NOMO-1 (cell line): ENCODE data around the gene ACSM6.

Experiments used
- DNase-seq, 2 experiments: peaks; one replicate each; lab custom pipeline; 2025; ENCODE audit not compliant: unreplicated experiment in 2 of 2; lab: John Stamatoyannopoulos, UW

Gene ACSM6

DNA sequence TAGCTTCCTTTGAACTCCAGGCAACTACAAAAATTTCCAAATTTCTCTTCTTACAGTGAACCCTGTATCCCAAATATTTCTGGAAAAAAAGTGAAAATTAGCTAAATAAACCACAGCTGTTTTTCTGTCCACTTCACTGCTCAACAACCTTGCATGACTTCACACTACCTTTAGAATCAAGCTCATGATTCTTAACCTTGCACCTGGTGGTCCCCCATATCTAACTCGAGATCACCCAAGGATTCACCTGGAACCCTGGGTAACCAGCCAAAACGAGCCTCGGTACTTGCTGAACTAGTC lies 49.2 kb downstream of the ACSM6 start:
- DNase-seq: no peak

DNA sequence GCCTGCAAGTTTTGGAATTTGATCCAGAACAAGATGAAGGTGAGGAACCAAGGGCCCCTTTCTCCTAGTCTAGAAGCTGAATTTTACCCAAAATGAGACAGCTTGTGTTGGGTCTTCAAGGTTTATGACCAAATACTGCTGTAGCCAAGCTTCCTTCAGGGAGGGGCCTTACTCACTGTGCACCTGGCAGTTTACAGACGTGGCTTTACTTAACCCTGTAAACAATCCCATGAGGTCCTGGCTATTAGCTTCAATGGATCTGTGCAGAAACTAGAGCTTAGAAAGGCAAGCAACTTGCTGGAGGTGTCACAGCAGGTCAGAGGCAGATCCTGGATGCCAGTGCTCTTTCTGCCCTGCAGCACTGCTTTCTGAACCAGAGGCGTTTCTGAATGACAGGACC lies 50.1 kb downstream of the ACSM6 start:
- no peak for DNase-seq

GRCh38 chr10:95245425-95246055 lies 51.5 kb downstream of the ACSM6 start:
- DNase-seq: no peak

DNA sequence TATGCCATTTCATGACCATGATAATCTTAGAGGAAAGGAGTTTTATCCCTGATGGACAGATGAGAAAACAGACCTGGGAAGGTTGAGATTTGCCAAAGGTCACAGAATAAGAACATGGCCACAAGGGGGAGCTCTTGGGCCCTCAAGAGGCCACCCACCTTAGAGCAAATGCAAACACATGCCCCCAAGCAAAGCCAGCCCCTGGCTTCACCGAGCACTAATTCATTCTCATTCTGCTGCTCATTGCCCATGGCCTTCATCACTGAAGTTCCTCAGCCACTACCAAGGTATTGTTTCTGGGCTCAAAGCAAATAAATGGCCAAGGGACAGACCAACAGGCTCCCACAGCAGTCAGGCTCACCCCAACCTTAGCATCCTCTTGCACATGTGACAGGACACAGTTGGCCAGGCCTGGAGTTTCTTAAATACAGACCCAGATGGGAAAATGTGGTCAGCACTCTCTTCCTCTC lies 52.6 kb downstream of the ACSM6 start:
- peak; percentile 45 to 65 for DNase-seq

DNA sequence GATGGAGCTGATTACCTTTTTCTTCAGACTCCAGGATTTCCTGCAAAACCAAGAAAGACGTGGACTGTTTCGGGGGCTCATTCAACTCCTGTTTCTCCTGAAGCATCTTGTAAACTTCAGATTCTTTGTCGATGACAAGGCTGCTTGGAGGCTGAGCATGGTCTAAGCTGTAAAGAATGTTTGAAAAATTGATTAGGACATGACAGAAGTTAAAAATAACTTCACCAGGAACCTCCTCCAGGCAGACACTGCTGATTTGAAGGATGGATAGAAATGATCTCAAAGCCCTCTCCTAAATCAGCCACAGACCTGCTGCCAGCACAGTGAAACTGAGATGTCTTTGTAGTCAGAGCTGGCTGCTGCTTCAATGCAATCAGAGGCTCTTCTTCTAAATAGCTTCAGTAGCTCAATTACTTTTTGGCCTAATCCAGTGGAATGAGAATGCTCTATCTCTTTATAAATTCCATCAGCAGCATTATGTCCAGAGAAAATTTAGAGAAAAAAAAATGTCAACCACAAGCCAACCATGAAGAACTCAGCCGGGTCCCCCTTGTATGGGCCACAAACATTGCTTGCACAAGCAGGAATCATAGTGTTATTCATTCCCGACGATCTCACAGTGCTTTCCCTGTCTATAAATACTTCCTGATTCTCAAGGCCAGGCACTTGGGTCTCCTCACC lies 53.3 kb downstream of the ACSM6 start:
- no peak for DNase-seq

- DNase-seq: no peak
These were observed 54.0 kb downstream of the ACSM6 start for GRCh38 chr10:95247881-95248583.

- no peak for DNase-seq
These were observed 55.0 kb downstream of the ACSM6 start for GRCh38 chr10:95248989-95249388.

GRCh38 chr10:95249467-95249866 lies 55.4 kb downstream of the ACSM6 start:
- DNase-seq: no peak

GRCh38 chr10:95250856-95251255 lies 56.8 kb downstream of the ACSM6 start:
- no peak for DNase-seq

- no peak for DNase-seq
These were observed 59.0 kb downstream of the ACSM6 start for GRCh38 chr10:95253007-95253406.

- no peak for DNase-seq
These were observed 59.6 kb downstream of the ACSM6 start for GRCh38 chr10:95253686-95254085.

DNA sequence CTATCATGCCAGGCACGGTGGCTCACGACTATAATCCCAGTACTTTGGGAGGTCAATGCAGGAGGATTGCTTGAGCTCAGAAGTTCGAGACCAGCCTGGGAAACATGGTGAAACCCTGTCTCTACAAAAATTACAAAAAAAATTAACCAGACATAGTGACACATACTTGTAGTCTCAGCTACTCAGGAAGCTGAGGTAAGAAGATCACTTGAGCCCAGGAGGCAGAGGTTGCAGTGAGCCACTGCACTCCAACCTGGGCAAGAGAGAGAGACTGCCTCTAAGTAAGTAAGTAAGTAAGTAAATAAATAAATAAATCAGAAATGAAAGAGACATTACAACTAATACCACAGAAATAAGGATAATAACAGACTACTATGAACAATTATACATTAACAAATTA lies 60.6 kb downstream of the ACSM6 start:
- no peak for DNase-seq

- no peak for DNase-seq
These were observed 62.2 kb downstream of the ACSM6 start for GRCh38 chr10:95256268-95256667.

DNA sequence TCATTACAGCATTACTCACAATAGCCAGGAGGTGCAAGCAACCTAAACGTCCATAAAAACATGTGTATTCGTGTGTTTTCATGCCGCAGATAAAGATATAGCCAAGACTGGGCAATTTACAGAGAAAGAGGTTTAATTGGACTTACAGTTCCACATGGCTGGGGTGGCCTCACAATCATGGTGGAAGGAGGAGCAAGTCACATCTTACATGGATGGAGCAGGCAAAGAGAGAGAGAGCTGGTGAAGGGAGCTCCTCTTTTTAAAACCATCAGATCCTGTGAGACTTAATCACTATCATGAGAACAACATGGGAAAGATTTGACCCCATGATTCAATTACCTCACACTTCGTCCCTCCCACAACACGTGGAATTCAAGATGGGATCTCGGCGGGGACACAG lies 63.8 kb downstream of the ACSM6 start:
- DNase-seq: no peak

DNA sequence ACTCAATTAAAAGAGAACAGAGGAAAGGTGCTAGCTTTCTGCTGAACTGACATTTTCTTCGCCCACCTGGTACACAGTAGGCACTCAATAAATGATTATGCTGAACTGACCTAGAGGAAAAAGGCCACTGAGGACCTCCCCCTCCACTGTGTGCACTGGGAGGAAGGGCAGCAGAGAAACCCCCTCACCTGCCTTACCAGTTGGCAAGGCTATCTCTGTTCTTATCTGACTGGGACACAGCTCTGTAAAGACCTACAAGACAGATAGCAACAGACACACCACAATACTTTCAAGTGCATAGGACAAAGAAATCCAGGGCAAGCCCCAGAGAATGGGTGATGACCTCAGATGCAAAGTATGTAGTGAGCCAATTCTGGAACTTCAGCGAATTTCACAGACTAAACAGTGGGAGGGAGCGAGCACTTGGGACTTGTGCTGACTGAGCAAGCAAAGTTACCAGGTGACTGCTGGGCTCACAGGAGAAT lies 66.4 kb downstream of the ACSM6 start:
- DNase-seq: no peak

- no peak for DNase-seq
These were observed 67.0 kb downstream of the ACSM6 start for GRCh38 chr10:95260909-95261552.

GRCh38 chr10:95261926-95262325 lies 67.9 kb downstream of the ACSM6 start:
- DNase-seq: no peak

GRCh38 chr10:95262763-95263518 lies 68.9 kb downstream of the ACSM6 start:
- no peak for DNase-seq

DNA sequence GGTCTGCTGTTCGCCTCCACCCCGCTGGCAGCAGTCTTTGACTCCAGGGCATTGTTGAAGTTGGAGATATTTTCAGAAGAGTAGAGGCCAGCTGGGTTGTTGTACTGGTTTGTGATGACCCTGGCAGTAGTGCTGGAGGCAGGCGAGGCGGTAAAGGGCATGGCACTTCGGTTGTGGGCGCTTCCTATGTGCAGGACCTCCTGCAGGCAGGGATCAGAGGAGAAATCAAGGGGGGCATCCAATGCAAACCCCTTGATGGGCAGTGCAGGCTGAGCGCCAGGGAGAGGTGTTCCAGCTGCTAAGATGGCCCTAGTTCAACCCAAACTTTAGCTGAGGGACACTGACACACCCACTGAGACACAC lies 69.8 kb downstream of the ACSM6 start:
- DNase-seq: no peak

GRCh38 chr10:95264227-95265051 lies 70.4 kb downstream of the ACSM6 start:
- DNase-seq: no peak
